ENCODE data around the gene BCAS3.
"Not testable (repeated sequence)": the region's sequence is repeated elsewhere in the genome, so short reads cannot be mapped to it uniquely, and the experiment has no call there.

Gene BCAS3

DNA sequence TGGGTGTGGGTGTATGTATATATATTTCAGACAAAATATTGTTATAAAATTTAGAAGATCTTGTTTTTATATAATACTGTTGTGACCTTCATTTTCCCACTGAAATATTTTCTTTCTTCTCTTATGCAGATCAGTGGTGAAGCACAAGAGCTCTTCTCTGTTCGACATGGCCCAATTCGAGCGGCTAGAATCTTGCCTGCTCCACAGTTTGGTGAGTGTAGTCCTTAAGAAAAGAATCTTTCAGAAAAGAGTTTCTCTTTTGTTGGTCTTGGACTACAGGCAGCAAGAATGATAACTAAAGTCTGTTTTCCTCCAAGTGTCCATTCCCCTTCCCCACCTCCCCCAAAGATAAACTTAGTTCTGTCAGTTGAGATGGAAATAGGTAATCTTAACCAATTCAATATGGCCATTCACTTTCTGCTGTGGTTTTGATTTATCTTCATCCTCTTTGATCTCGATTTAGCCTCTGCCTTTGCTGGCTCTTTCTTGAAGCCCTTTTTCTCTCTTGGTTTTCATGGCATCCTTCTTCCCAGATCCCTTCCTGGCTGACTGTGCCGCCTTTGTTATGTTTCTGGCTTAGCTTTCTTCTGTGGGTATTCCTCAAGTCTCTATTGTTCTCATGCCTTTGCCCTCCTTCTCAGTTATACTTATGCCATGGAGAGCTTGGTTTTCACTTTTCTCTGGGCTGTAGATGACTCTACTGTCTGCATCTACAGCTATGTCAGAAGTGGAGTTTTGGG lies 69.6 kb downstream of the BCAS3 start:
- peaks cover 5% of the 10 kb centered on the region for H3K9me3 ChIP-seq (ENCODE audit: low read length)
- H3K36me3 ChIP-seq (ENCODE audit: insufficient read depth, low read length): peaks cover 4% of the 10 kb centered on the region
- no peaks in the 10 kb centered on the region for H3K4me1 ChIP-seq (ENCODE audit: insufficient read depth, low read length)
- no peak overlapping the region for H3K27ac ChIP-seq (ENCODE audit: low read depth, low read length)
- H3K27me3 ChIP-seq (ENCODE audit: control insufficient read depth in 1 of 2, insufficient read depth in 2 of 2, low read length in 2 of 2): no peaks in the 10 kb centered on the region
- H3K9ac ChIP-seq (ENCODE audit: low read length): no peak overlapping the region
- H3K4me3 ChIP-seq (ENCODE audit: low read depth in 1 of 2, low read length in 2 of 2): no peak overlapping the region

DNA sequence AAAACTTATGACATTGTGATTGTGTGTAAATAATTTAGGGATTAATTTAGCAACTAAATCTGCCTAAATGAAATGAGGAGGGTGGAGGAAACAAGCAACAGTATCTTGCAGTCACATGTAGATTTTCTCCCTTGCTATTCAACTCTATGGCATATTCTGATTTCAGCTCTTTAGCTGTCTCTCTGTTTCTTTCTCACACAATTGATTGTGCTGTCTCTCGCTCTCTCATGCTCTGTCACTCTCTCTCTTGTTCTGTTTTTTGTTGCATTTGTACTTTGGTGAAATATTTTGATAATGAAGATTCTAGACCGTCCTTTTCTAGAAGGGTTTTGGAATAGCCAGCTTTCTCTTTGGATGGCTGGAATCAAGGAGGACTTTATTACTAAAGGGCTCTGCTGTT lies 70.6 kb downstream of the BCAS3 start:
- Histone ChIP-seq H3K27ac (ENCODE audit: low read depth, low read length) (no peak overlapping the region), H3K4me3 (ENCODE audit: low read depth in 1 of 2, low read length in 2 of 2) (no peak overlapping the region), H3K36me3 (ENCODE audit: insufficient read depth, low read length) (peaks cover 4% of the 10 kb centered on the region), H3K27me3 (ENCODE audit: control insufficient read depth in 1 of 2, insufficient read depth in 2 of 2, low read length in 2 of 2) (no peaks in the 10 kb centered on the region), H3K4me1 (ENCODE audit: insufficient read depth, low read length) (no peaks in the 10 kb centered on the region), H3K9ac (ENCODE audit: low read length) (no peak overlapping the region), H3K9me3 (ENCODE audit: low read length) (peaks cover 5% of the 10 kb centered on the region)

DNA sequence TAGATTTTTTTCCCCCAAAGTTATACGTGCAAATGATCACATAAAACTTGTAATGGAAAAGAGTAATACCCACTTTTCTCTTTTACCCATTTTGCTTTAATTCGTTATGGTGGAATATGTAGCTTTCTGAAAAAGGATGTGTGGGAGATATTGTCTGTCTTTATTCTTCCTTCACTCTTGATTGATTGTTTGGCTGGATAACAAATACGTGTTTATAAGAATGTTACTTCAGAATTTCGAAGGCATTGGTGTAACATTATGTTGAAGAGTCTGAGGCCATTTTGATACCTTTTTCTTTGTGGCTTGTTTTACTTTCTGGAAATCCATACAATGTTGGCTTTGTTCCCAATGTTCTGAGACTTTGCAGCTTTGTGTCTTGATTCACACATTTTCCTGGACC lies 71.4 kb downstream of the BCAS3 start:
- no peak overlapping the region for H3K9ac ChIP-seq (ENCODE audit: low read length)
- no peak overlapping the region for H3K27ac ChIP-seq (ENCODE audit: low read depth, low read length)
- H3K4me3 ChIP-seq (ENCODE audit: low read depth in 1 of 2, low read length in 2 of 2): no peak overlapping the region
- no peaks in the 10 kb centered on the region for H3K4me1 ChIP-seq (ENCODE audit: insufficient read depth, low read length)
- H3K27me3 ChIP-seq (ENCODE audit: control insufficient read depth in 1 of 2, insufficient read depth in 2 of 2, low read length in 2 of 2): no peaks in the 10 kb centered on the region
- peaks cover 5% of the 10 kb centered on the region for H3K9me3 ChIP-seq (ENCODE audit: low read length)
- H3K36me3 ChIP-seq (ENCODE audit: insufficient read depth, low read length): peaks cover 4% of the 10 kb centered on the region

DNA sequence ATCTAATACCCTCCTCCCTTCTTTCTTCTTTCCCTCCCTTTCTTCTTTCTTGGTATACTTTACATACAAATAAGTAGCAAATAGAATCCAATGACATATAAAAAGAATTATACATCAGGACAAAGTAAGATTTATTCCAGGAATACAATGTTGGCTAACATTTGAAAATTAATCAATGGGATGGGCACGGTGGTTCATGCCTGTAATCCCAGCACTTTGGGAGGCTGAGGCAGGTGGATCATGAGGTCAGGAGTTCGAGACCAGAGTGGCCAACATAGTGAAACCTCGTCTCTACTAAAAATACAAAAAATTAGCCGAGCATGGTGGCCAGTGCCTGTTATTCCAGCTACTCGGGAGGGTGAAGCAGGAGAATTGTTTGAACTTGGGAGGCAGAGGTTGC lies 72.1 kb downstream of the BCAS3 start:
- Histone ChIP-seq H3K9ac (ENCODE audit: low read length) (no peak overlapping the region), H3K27me3 (ENCODE audit: control insufficient read depth in 1 of 2, insufficient read depth in 2 of 2, low read length in 2 of 2) (no peaks in the 10 kb centered on the region), H3K27ac (ENCODE audit: low read depth, low read length) (no peak overlapping the region), H3K4me3 (ENCODE audit: low read depth in 1 of 2, low read length in 2 of 2) (no peak overlapping the region), H3K4me1 (ENCODE audit: insufficient read depth, low read length) (no peaks in the 10 kb centered on the region), H3K9me3 (ENCODE audit: low read length) (peaks cover 5% of the 10 kb centered on the region), H3K36me3 (ENCODE audit: insufficient read depth, low read length) (peaks cover 4% of the 10 kb centered on the region)

DNA sequence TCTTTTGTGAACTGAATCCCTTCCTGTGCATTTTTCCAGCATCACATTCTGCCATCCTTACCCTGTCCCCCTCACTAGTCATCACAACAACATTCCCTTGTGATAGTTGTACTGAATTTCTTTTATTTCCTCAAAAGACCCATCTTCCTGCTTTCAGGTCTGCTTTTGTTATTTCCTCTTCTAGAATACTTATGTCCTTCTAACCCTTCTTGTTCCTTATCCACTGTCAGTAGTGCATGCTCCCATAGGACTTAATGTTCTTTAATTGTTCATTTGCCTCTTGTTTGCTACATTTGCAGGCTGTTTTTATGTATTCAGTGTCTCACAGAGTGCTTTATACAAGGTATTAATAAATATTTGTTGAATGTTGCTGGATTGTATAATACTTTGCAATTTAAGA lies 73.0 kb downstream of the BCAS3 start:
- peaks cover 4% of the 10 kb centered on the region for H3K36me3 ChIP-seq (ENCODE audit: insufficient read depth, low read length)
- peaks cover 5% of the 10 kb centered on the region for H3K9me3 ChIP-seq (ENCODE audit: low read length)
- H3K4me1 ChIP-seq (ENCODE audit: insufficient read depth, low read length): no peaks in the 10 kb centered on the region
- no peak overlapping the region for H3K9ac ChIP-seq (ENCODE audit: low read length)
- H3K27me3 ChIP-seq (ENCODE audit: control insufficient read depth in 1 of 2, insufficient read depth in 2 of 2, low read length in 2 of 2): no peaks in the 10 kb centered on the region
- H3K4me3 ChIP-seq (ENCODE audit: low read depth in 1 of 2, low read length in 2 of 2): no peak overlapping the region
- H3K27ac ChIP-seq (ENCODE audit: low read depth, low read length): no peak overlapping the region

DNA sequence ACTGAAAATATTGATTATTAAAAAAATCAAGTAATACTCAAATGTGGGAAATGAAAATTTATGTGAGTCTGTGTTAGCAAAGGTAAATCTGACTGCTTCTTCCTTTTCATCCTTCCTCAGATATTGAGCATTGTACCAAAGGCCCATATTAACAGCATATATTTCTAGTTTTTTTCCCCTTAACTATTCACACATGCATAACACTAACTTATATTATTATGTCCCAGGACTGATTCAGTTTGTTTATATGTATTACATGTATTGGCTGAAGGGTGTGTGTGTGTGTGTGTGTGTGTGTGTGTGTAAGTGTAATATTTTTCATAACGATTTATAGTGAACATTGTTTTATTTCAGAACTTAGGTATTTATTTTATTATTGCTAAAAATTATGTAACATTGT lies 74.2 kb downstream of the BCAS3 start:
- Histone ChIP-seq H3K4me1 (ENCODE audit: insufficient read depth, low read length) (no peaks in the 10 kb centered on the region), H3K4me3 (ENCODE audit: low read depth in 1 of 2, low read length in 2 of 2) (no peak overlapping the region), H3K27me3 (ENCODE audit: control insufficient read depth in 1 of 2, insufficient read depth in 2 of 2, low read length in 2 of 2) (no peaks in the 10 kb centered on the region), H3K9ac (ENCODE audit: low read length) (no peak overlapping the region), H3K36me3 (ENCODE audit: insufficient read depth, low read length) (peaks cover 4% of the 10 kb centered on the region), H3K27ac (ENCODE audit: low read depth, low read length) (no peak overlapping the region), H3K9me3 (ENCODE audit: low read length) (peaks cover 5% of the 10 kb centered on the region)

DNA sequence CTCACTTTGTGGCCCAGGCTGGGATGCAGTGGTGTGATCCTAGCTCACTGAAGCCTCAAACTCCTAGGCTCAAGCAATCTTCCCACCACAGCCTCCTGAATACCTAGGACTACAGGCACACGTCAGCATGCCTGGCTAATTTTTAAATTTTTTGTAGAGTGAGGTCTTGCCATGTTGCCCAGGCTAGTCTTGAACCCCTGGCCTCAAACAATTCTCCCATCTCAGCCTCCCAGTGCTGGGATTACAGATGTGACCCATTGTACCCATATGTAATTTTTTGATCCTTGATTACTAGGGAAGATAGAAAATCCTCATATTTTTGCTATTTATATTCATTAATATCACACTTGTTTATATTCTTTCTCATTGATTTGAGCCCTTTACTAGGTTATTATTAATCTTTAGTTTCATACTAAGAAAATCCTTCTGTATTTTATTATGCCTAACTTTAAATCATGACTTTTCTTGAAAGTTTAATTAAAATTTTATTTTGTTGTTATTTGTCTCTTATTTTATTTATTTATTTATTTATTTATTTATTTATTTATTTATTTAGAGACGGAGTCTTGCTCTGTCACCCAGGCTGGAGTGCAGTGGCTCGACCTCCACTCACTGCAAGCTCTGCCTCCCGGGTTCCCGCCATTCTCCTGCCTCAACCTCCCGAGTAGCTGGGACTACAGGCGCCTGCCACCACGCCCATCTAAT lies 75.4 kb downstream of the BCAS3 start:
- H3K27me3 ChIP-seq (ENCODE audit: control insufficient read depth in 1 of 2, insufficient read depth in 2 of 2, low read length in 2 of 2): no peaks in the 10 kb centered on the region
- H3K27ac ChIP-seq (ENCODE audit: low read depth, low read length): no peak overlapping the region
- H3K9ac ChIP-seq (ENCODE audit: low read length): no peak overlapping the region
- H3K36me3 ChIP-seq (ENCODE audit: insufficient read depth, low read length): peaks cover 4% of the 10 kb centered on the region
- H3K4me1 ChIP-seq (ENCODE audit: insufficient read depth, low read length): no peaks in the 10 kb centered on the region
- H3K4me3 ChIP-seq (ENCODE audit: low read depth in 1 of 2, low read length in 2 of 2): no peak overlapping the region
- H3K9me3 ChIP-seq (ENCODE audit: low read length): peaks cover 5% of the 10 kb centered on the region

DNA sequence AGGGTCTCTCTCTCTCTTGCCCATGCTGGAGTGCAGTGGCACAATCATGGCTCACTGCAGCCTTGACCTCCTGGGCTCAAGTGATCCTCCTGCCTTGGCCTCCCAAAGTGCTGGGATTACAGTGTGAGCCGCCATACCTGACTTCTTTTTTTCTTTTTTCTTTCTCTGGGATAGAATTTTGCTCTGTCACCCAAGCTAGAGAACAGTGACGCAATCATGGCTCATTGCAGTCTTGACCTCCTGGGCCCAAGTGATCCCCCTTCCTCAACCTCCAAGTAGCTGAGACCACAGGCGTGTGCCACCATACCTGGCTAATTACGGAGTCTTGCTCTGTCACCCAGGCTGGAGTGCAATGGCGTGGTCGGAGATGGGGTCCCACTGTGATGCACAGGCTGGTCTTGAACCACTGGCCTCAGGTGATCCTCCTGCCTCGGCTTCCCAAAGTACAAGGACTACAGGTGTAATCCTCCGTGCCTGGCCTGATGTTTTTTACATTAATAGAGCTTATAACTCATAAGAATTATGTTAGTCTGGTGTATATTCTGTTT lies 76.5 kb downstream of the BCAS3 start:
- no peak overlapping the region for H3K9ac ChIP-seq (ENCODE audit: low read length)
- no peaks in the 10 kb centered on the region for H3K4me1 ChIP-seq (ENCODE audit: insufficient read depth, low read length)
- H3K27ac ChIP-seq (ENCODE audit: low read depth, low read length): no peak overlapping the region
- no peak overlapping the region for H3K4me3 ChIP-seq (ENCODE audit: low read depth in 1 of 2, low read length in 2 of 2)
- no peaks in the 10 kb centered on the region for H3K27me3 ChIP-seq (ENCODE audit: control insufficient read depth in 1 of 2, insufficient read depth in 2 of 2, low read length in 2 of 2)
- H3K36me3 ChIP-seq (ENCODE audit: insufficient read depth, low read length): no peaks in the 10 kb centered on the region
- peaks cover 5% of the 10 kb centered on the region for H3K9me3 ChIP-seq (ENCODE audit: low read length)

DNA sequence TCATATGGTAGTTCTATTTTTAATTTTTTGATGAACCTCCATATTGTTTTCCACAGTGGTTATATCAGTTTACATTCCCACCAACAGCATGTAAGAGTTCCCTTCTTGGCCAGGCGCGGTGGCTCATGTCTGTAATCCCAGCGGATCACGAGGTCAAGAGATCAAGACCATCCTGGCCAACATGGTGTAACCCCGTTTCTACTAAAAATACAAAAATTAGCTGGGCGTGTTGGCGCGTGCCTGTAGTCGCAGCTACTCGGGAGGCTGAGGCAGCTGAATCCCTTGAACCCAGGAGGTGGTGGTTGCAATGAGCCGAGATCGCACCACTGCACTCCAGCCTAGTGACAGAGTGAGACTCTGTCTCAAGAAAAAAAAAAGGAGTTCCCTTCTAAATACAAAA lies 79.1 kb downstream of the BCAS3 start:
- not testable (repeated sequence) for H3K36me3 ChIP-seq (ENCODE audit: insufficient read depth, low read length); H3K9me3 ChIP-seq (ENCODE audit: low read length); H3K9ac ChIP-seq (ENCODE audit: low read length); H3K27me3 ChIP-seq (ENCODE audit: control insufficient read depth in 1 of 2, insufficient read depth in 2 of 2, low read length in 2 of 2); H3K4me3 ChIP-seq (ENCODE audit: low read depth in 1 of 2, low read length in 2 of 2); H3K27ac ChIP-seq (ENCODE audit: low read depth, low read length); H3K4me1 ChIP-seq (ENCODE audit: insufficient read depth, low read length)

DNA sequence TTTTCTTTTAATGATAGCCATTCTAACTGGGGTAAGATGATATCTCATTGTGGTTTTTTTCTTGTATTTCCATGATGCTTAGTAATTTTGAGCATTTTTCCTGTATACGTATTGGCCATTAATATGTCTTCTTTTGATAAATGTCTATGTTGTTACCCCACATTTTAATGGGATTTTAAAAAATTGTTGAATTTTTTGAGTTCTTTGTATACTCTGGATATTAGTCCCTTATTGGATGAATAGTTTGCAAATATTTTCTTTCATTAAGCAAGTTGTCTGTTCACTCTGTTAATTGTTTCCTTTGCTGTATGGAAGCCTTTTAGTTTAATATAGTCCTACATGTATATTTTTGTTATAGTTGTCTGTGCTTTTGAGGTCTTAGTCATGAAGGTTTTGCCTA lies 79.8 kb downstream of the BCAS3 start:
- H3K4me3 ChIP-seq (ENCODE audit: low read depth in 1 of 2, low read length in 2 of 2): no peak overlapping the region
- no peaks in the 10 kb centered on the region for H3K9me3 ChIP-seq (ENCODE audit: low read length)
- H3K4me1 ChIP-seq (ENCODE audit: insufficient read depth, low read length): no peaks in the 10 kb centered on the region
- no peaks in the 10 kb centered on the region for H3K36me3 ChIP-seq (ENCODE audit: insufficient read depth, low read length)
- H3K27me3 ChIP-seq (ENCODE audit: control insufficient read depth in 1 of 2, insufficient read depth in 2 of 2, low read length in 2 of 2): no peaks in the 10 kb centered on the region
- no peak overlapping the region for H3K27ac ChIP-seq (ENCODE audit: low read depth, low read length)
- H3K9ac ChIP-seq (ENCODE audit: low read length): no peak overlapping the region

DNA sequence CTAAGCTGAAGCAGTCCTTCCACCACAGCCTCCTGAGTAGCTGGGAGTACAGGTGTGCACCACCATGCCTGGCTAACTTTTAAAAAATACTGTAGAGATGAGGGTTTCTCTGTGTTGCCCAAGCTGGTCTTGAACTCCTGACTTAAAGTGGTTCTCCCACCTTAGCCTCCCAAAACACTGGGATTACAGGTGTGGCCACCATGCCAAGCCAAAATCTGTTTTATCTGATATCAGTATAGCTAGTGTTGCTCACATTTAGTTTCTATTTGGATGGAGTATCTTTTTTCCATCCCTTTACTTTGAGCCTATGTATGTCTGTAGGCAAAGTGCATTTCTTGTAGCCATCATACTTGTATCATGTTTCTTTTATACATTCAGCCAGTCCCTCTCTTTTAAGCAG lies 82.1 kb downstream of the BCAS3 start:
- no peak overlapping the region for H3K27ac ChIP-seq (ENCODE audit: low read depth, low read length)
- no peak overlapping the region for H3K4me3 ChIP-seq (ENCODE audit: low read depth in 1 of 2, low read length in 2 of 2)
- no peaks in the 10 kb centered on the region for H3K4me1 ChIP-seq (ENCODE audit: insufficient read depth, low read length)
- H3K36me3 ChIP-seq (ENCODE audit: insufficient read depth, low read length): no peaks in the 10 kb centered on the region
- H3K9ac ChIP-seq (ENCODE audit: low read length): no peak overlapping the region
- no peaks in the 10 kb centered on the region for H3K27me3 ChIP-seq (ENCODE audit: control insufficient read depth in 1 of 2, insufficient read depth in 2 of 2, low read length in 2 of 2)
- no peaks in the 10 kb centered on the region for H3K9me3 ChIP-seq (ENCODE audit: low read length)

DNA sequence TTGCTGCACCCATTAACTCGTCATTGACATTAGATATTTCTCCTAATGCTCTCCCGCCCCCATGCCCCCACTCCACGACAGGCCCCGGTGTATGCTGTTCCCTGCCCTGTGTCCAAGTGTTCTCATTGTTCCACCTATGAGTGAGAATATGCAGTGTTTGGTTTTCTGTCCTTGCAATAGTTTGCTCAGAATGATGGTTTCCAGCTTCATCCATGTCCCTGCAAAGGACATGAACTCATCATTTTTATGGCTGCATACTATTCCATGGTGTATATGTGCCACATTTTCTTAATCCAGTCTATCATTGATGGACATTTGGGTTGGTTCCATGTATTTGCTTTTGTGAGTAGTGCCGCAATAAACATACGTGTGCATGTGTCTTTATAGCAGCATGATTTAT lies 83.7 kb downstream of the BCAS3 start:
- not testable (repeated sequence) for H3K27ac ChIP-seq (ENCODE audit: low read depth, low read length); H3K9me3 ChIP-seq (ENCODE audit: low read length); H3K9ac ChIP-seq (ENCODE audit: low read length); H3K4me3 ChIP-seq (ENCODE audit: low read depth in 1 of 2, low read length in 2 of 2); H3K4me1 ChIP-seq (ENCODE audit: insufficient read depth, low read length); H3K27me3 ChIP-seq (ENCODE audit: control insufficient read depth in 1 of 2, insufficient read depth in 2 of 2, low read length in 2 of 2); H3K36me3 ChIP-seq (ENCODE audit: insufficient read depth, low read length)
